ENCODE measurements around the gene MRPL14.

Gene MRPL14

DNA sequence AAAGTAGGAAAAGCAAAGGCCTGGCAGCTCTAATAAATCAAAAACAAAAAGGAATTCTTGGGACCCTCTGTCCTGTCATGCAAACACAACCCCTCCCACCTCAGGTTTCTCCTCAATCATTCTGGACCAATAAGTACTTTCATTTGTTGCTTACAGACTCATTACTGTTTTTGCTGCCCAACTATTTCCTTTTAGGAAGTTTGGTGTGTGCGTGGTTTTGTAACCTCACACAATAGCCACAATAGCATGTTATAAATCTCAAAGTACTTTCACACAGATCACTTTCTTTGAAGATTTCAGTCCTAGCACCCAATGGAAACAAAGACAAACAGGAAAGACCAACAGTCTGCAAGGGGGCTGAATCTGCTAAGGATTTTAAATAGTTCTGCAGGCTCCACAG, 4.5 kb downstream of the MRPL14 start:
- DNase-seq: no peak

DNA sequence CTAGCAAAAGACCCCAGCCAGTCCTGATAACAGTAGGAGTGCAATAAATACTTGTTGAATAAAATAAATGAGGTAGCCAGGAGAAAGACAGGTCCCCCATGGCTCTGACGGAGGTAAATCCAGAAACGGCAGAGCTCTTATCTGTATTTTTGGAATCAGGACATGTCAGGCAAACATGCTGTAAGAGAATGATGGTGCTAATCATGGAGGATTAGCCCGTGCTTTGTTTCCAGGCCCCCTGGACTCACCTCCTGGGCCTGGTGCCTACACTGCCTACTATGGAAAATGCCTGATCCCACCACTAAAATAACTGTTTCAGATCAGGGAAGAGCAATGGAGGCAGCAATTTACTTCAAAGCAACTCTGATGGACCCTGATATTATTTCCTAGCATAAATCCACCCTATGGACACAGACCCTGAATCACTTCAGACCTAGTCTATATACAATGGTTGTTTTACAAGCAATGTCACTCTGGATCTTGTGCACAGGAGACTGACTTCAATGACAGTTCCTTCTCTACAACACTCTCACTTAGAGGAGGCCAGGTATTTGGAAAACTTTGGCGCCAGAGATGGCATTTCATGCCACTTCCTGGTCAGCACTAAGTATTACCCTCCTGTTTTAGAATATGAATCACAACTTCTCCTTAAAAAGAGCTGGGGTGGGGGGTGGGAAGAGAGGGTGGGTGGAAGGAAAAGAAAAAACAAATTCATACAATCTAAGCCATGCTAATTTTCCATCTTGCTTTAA, 6.4 kb downstream of the MRPL14 start:
- DNase-seq: no peak

DNA sequence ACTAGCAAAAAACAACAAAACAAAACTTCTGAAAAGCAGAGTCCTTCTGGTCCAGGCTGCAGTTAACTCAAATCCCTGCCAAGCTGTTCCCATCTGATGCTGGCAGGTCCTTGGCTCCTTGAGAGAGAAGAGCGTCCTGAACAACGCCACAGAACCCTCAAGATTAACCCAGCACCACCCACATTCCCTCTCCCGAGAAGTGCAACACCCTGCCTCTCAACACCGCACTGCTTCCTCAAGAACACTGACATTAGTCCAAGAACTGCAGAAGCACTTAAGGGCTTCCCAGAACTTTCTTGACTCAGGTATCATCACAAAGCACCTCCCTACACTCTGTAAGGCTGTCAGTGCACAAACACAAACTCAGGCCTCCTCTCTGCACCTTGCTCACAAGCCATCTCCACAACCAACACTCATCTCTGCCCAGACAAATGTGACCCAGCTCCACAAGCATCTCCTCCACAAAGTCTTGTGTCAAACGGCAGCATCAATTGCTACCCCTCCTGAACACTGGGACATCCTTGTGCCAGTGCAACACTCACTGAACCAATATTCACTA, 7.5 kb downstream of the MRPL14 start:
- no peak for DNase-seq

DNA sequence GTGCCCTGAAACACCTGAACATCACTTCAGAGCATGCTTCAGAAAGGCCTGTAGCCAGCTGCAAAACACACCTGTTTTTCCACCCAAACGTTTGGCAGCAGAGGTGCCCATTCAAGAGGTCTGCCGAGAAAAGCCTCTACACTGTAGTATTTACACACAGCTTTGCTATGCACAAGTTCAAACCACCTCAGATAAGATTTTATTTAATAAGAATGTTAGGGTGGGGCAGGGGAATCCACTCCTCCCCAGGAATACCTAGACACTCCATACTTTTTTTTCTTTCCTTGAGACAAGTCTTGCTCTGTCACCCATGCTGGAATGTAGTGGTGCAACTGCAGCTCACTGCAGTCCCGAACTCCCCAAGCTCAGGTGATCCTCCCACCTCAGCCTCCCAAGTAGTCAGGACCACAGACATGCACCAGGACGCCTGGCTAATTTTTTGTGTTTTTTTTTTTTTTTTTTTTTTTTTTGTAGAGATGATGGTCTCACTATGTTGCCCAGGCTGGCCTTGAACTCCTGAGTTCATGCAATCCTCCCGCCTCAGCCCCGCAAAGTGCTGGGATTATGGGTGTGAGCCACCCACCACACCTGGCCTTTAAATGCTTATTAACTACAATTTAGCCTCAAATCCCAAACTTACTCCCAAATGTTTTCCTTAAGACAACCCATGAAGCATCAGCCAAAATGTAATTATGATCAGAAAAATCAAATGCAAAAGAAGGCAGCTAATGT, 9.7 kb downstream of the MRPL14 start:
- DNase-seq: no peak

DNA sequence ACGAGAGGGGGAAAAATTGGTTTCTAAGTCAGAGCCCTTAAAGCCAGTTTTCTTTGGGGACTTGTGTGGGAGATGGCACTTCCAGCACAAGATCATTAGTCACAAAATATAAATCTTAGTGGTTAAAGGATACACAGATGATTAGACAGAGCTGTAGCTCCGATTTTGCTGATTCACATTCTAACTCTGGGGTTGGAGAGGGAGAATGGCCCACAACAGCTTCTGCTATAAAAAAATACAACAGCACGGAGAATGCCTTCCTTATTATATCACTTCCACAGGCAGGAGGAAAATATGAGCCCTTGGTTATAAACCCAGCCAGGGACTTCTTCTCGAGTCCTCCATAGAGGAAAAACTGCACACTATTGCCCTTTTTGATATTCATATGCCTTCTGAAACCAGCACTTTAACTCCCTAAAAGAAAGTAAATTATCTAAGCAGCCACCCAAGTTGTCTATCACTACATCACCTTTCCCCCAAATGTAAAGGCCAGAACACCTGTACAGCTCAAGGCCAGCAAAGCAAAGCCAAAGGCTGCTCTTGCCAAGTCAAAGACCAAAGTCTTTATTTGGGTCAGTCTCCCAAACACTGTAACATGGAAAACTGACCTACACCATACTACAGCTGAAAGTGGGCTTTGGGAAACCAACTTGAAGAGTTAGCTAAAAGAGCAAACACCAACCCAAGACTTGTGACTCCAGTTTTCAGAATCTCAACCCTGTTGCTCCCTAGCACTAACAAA, 10.4 kb downstream of the MRPL14 start:
- DNase-seq: no peak

DNA sequence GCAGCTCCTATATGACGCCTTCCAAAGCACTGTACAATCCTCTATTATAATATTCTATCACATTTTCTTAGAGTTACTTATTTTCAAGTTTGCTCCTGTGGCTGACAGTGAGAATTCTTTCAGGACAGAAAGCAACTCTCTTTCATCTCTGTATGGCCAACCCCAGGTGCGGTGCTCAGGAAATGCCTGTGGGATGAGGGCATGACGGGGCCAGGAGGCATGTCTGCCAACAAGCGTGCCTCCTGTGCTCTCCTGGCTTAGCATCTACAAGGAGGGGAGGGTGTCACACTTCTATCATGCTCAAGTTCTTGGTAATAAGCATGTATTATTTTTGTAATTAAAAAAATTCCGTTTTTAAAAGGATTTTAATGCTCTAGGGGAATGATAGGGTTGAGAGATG, 11.4 kb downstream of the MRPL14 start:
- DNase-seq: no peak

DNA sequence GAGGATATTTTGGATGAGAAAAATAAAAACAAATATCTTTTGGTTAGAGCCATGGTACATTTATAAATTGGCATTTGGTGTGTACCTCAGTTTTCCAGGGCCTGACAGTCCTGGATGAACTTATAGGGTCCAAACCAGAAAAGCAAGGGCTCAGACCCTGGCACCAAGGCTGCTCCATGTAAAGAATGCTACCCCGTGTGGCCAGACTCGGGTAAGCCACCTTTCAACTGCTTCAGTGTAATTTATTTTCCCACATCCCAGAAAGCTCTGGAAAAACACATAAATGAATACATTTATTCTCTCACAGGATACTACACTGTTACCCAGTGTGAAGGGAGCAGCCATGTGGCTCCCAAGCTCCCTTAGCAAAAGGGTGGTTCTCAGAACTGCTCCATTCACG, 13.8 kb downstream of the MRPL14 start:
- DNase-seq: no peak

DNA sequence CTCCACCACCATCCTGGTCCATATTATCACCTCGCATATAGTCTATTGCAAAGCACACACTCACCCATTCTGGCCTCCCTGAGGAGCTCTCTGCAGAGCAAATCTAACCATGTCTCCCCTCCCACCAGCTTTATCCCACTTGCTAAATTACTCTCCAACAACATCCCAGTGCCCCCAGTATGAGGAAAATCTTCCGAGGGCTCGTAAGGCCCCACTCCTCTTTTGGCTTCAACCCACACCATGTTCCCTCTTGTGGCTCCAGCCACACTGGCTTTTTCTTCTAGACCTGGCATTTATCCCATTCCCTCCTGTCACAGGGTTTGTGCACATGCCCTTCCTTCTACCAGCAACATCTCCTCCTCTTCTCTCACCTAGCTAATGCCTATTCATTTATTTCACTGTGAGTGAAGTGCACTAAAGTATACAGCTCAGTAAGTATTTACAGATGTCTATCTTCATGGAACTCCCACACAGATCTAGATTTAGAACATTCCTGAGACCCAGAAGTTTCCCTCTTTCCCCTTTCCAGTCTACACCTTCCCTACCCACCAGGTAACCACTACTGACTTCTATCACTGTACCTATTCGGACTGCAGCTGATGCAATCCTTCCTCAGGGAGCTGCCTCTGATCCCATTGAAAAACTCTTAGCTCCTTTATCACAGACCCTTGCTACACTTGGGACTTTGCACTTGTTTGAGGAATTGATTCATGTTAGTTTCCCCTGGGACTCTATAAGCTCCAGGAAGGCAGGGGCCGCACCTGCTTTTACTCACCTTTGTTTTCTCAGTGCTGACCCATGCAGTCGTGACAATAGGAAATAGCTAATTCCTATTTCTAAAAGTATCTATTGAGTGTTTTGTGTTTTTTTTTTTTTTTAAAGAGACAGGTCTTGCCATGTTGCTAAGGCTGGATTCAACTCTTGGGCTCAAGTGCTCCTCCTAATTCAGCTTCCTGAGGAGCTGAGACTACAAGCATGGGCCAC, 15.5 kb downstream of the MRPL14 start:
- no peak for DNase-seq

DNA sequence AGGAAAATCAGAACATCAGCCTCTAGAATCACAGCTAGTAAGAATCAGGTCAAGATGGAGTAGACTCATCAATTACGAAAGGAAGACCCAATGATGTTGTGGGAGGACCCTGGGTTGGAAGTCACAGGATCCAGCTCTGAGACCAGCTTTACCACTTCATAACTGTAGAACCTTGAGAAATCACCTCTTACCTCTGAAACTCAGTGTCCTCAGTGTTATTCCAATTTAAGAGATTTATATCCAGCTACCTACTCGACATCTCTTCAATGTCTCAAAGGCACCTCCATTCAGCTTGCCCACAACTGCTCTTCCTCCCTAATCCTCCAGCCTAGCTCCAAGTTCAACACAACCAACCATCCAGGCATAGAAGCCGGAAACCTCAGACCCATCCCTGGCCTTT, 16.3 kb downstream of the MRPL14 start:
- DNase-seq: no peak

DNA sequence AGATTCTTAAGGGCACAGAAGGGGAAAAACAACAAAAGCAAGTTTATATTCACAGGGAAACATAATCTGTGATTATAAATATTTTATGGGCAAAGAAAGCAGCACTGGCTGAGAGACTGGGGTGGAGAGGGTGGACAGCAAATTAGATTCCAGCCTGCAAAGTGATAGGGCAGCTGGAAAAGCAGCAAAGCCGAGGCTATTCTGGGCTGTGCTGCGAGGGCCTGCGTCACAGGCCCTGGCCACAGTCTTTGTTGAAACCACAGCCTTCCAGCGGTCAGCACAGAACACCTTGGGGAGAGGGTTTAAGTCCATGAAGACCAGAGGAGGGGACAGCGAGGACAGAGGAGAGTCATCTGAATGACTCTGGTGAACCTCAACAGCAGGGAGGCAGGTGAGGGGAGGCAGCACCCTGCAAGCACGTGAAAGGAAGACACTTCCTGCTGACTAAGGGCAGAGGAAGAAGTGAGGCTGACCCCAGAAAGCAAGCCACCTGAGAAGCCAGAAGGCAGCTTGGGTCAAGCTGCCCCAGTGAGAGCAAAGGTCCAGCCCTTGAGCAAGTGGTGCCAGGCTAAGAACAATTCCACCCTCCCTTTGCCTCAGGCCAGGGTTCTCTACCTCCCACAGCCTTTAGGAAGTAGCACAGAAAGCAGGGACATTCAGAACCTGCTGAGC, 17.1 kb downstream of the MRPL14 start:
- DNase-seq: no peak

DNA sequence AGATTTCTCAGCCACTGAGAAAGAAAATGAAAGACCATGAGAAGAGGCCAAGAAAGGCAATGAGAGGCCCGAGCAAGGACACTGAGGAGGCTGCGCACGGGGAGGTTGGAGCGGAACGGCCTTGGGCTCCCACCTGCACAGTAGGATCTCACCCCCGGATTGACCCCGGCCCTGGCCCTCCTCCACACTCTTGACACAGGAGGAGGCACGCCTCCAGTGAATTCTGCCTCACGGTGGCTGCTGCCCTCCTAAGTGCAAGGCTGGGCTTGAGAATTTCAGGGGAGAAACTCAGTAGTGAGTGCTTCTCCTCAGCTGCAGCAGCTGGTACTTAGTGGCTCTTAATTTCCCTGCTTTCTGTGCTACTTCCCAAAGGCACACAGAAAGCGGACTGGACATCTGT, 18.0 kb downstream of the MRPL14 start:
- no peak for DNase-seq

DNA sequence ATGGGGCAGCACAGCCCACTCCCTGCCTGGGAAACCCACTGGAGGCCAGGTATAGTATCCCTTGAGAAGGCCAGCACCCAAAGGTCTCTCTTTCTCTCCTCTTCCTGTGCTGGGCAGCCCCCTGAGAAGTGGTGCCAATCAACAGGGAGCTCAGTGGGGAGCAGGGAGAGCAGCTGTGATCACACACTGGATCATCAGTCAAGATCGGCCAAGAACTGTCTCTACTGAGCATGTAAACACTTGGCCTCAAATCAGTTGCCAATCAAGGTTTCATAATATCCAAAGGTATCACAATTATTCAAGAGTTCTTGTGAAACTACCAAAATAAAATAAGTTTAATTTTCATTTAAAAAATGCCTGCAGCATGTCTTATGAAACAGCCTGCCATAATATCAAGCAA, 18.8 kb downstream of the MRPL14 start:
- DNase-seq: no peak

DNA sequence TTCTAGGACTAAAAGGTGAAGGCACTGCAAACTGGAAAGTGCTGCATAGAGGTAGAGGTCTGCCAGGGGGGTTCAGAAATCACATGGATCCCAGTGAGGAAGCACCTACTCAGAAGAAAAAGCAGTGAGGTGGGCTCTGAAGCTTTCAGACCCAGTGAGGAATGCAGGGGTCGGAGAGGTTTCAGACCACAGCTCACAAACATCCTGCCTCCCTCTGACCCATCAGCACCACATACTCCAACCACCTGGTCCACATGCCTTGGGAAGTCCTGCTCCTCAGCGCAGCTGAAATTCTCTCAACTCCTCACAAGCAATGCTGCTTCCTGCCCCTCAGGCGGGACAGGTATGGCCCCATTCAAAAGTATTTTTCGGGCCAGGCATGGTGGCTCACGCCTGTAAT, 20.2 kb downstream of the MRPL14 start:
- no peak for DNase-seq

DNA sequence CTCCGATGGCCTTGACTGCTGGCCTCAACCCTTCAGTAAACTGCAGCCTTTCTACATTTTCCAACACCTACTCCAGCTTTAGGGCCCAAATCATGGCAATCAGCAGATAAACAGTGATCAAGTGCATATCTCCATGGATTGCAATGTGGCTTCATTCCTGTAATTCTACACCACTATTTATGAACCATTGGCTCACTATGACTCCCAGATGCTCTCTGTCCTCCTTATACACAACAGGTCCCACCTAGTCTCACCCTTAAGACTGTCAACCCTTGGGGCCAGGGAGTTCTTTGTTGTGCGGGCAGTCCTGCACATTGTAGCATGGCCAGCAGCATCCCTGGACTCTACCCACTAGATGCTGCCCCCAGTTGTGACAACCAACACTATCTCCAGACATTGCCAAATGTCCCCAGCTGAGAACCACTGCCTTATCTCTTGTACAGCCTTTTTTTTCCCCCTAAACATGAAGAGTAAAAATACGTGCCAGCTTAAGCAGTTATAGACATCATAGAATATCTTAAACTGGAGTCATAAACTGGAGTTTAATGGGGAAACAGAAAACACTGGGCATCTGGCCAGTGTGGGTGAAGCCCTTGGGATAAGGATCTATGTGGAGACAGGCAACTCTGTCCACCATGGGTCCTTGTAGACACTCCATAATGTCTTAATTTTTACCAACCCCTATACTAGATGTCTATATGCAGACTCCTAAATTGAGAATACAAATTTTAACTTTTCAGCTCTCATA, 21.1 kb downstream of the MRPL14 start:
- no peak for DNase-seq

DNA sequence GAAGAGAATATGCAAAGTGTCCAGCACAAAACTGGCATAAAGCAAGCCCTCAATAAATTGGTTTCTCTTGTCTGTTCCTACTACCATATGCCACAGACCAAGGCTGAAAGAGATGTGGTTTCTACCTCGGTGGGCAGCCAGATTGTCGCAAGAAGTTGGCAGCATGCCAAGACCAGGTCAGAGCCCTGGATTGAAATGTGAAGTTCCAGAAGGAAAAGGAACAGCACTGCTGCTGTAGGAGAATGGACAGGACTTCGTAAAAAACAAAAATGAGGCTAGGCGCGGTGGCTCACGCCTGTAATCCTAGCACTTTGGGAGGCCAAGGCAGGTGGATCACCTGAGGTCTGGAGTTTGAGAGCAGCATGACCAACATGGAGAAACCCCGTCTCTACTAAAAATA, 22.1 kb downstream of the MRPL14 start:
- no peak for DNase-seq

DNA sequence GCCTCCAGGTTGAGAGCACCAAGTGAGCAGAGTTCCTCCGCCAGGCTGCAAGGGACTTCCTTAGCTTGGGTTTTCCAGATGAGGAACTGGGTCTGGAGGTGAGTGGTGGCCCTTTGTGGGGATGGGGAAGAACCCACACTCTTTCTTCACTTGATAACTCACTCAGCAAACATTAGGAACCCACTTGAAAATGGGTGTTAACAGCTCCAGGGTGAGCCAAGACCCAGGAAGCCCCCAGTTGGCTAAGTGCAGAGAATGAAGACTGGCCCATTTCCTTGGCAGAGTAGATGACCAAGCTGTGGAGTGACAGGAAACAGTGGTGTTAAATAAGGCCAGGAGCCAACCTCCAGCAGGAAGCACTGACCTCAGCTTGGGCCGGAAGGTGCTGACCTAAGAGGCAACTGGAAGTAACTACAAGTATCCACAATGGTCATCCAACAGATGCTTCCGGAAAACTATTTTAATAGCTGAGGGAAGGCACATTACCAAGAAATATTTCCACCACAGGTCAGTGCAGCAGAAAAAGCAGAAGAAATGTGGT, 22.7 kb downstream of the MRPL14 start:
- DNase-seq: no peak

DNA sequence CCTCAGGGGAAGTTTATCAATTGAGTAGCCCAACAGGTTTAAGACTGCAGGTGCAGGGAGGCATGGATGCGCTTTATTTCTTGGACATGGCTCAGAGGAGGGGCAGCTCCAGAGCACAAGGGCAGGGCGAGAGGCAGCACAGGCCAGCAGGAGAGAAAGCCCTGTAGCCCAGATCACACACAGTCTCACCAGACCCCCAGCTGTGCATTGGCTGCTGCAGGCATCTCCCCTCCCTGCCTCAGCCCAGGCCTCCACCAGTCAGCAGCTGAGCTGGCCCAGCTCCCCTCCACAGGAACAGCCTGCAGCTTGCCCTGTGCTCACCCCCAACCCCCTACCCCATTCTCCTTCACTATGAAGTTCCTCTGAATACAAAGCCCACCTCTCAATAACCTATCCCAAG, 24.7 kb downstream of the MRPL14 start:
- no peak for DNase-seq

DNA sequence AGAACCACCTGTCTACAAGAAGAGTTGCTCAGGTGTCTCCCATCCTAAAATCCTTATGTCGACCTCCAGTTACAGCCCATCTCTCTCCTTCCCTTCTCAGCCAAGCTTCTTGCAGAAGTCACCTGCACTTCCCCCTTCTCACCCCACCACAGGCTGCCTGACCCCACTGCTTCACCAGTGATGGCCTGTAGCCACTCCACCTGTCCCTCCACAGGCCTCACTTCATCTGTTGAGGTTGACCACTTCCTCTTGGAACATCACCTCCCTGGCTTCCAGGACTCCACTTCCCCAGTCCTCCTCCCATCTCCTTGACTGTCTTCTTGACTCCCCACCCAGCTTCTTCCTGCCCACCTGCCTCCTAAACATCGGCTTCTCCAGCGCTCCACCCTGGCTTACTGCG, 25.4 kb downstream of the MRPL14 start:
- no peak for DNase-seq

DNA sequence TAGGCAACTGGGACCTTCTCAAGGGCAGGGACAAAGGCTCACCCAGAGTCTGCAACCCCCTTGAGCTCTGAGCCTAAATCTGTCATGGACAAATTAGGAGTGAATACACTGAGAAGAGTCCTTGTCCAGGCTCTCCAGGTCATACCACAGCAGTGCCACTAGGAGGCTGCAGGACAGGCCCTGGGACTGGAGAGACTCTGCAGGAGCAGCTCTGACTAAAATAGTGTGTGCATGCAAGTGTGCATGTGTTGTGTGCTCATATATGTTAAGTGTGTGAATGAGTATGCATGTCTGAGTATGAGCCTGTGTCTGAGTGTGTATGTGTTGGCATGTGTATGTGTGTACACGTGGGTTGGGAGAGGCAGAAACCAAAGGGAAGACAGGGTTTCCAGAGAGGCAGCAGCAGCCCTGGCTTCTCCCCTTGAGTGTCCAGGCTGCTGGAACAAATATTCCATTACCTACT, 27.1 kb downstream of the MRPL14 start:
- peak; percentile 20 for DNase-seq

DNA sequence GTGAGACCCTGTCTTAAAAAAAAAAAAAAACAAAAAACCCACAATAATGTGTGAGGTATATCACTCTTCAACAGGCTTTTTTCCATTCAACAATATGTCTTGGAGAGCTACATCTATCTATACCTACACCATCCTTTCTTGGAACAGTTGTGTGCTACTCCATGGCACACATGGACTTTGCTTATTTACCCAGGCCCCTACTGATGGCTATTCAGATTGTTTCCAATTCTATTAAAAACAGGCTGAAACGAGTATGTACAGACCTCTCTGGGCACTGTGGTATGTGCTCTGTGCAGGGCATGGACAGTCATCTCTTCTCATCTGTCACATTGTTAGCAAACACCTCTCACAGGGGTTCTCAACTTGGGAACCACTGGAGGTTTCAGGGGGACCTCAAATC, 28.1 kb downstream of the MRPL14 start:
- DNase-seq: no peak
